ENCODE measurements around the gene COX17.

COX17 gene

DNA sequence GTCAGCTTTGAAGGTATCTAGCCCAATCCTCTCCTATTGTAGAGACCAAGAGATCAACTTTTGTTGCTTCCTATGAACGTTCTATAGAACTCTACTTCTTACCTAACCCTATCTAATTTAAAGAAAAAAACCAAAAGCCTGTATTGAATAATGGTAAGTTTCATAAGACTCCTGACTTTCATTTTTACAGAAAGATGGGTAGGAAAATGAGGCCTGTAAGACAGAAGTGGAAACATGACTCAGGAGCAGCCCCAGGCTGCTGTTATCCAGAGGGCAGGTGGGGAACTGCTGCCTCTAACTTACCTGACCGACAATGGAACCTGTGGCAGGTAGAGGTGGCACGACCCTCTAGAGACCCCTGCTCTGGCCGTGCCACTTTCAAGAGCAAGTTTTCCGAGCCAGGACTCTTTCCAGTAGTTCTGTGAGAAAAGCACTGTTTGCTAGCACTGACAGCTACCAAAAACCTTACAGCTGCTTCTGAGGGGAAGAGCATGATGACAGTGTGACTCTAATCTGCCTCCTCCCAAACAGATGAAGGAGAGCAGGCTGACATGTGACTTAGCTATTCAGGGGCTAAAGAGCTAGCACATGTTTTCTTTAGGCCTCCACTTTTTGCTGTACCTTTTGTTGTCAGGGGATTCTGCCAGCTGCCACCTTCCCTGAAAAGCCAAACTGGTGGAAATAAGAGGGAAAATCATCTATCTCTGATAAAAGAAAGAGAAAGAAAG lies 34.3 kb downstream of the COX17 start:
- no peak for DNase-seq

DNA sequence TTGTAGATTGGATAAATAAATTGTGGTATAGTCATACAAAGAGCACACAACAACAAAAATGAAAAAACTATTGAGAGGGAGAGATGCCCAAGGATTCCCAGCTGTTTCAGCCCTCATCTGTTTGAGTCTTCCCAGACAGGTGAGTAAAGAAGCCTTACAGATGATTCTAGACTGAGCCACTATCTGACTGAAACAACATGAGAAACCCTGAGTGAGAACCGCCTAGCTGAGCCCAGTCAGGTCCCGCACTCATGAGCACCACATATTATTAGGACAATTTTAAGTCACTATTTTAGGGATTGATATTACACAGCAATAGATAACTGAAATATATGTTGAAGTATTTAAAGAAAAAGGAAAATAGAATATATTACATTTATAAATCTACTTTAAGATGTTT lies 35.8 kb downstream of the COX17 start:
- no peak for DNase-seq

- DNase-seq: no peak
Measured at GRCh38 chr3:119639494-119640350, 37.5 kb downstream of the COX17 start.

DNA sequence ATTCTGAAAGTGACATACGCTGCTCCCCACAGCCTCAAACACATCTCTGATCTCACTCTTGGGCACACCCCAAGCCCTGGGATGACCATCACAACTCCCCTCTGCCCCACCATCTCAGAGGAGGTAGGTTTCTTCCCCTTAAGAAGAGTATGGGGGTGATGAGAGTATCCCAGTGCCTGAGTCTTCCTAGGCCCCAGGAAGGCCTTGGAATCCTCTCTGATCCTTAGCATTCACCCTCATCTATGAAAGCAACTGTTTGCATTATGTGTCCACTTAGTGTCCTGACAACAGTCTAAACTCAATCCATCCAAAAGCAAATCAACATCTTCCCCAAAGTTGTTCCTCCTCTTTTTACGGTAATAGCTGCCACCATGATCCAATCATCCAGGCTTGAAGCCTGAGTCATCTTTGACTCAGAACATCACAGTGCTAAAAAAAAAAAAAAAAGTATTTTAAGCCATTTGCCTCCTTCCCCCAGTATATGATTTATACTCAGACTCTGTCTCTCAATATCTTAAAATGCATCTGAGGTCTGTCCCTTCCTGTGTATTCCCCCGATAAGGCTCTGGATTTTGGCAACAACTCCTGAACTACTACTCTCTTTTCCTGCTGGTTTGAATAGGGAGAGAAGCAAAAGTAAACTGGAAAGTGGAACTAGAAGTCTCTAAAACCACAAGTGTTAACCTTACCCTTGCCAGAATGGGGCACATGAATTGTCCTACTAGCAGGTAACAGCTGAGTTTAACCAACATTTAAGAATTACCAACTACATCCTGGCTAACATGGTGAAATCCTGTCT lies 39.3 kb downstream of the COX17 start:
- no peak for DNase-seq

- DNase-seq: no peak
Measured at GRCh38 chr3:119636891-119637611, 40.2 kb downstream of the COX17 start.

DNA sequence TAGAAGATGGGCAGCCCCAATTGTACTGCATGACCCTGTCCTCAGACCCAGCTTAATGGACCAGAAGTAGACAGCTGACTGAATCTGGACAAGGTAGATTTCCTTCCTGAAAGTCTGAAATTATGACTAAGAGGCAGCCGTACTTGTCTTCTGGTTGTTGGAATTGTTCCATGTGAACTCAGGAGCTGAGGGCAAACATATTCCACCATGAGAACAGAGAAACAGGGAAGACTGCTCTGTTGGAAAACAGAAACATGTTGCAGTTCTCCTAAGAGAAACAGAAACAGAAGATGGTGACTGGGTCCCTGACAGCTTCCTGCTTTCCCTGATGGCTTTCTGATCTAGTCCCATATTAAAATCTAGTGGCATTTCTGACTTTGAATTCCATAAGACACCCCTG lies 41.0 kb downstream of the COX17 start:
- DNase-seq: no peak

GRCh38 chr3:119635719-119636118 lies 41.5 kb downstream of the COX17 start:
- no peak for DNase-seq

GRCh38 chr3:119632829-119633228 lies 44.4 kb downstream of the COX17 start:
- DNase-seq: no peak

- DNase-seq: no peak
Measured at GRCh38 chr3:119632216-119632615, 45.0 kb downstream of the COX17 start.

DNA sequence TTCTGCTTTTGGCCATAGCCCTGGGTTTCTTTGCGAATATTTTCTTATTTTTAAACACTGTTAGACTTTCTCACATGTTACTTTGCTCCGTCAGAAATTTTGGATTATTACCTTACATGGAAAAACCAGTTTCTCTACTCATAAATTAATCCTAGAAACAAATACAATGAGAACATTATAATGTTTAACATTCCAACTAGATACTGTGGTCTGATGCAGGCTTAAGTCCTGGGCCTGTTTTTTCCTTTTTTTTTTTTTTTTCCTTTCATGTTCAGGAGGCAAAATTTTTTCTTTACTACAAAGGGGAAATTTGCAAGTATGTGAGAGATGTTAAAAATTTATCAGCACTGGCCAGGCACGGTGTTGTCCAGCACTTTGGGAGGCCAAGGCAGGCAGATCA lies 45.7 kb downstream of the COX17 start:
- no peak for DNase-seq

DNA sequence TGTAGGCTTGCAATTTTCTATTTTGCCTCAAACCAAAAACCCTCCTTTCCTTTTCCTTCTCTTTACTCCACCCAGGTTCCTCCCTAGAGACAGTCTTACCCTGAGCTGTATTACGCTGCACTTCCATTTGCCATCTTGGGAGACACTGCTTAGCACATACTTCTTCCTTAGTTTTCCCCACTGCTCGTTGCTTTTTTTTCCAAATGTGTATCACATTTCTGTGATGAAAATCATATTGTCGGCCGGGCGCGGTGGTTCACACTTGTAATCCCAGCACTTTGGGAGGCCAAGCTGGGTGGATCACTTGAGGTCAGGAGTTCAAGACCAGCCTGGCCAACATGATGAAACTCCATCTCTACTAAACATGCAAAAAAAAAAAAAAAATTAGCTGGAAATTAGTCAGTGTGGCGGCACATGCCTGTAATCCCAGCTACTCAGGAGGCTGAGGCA lies 46.3 kb downstream of the COX17 start:
- DNase-seq: no peak

GRCh38 chr3:119630128-119630879 lies 46.9 kb downstream of the COX17 start:
- DNase-seq: no peak

- no peak for DNase-seq
Measured at GRCh38 chr3:119628816-119629445, 48.3 kb downstream of the COX17 start.

- no peak for DNase-seq
Measured at GRCh38 chr3:119628390-119628789, 48.8 kb downstream of the COX17 start.

GRCh38 chr3:119627461-119627860 lies 49.7 kb downstream of the COX17 start:
- DNase-seq: no peak

- no peak for DNase-seq
Measured at GRCh38 chr3:119626196-119626595, 51.0 kb downstream of the COX17 start.

GRCh38 chr3:119625451-119626153 lies 51.6 kb downstream of the COX17 start:
- DNase-seq: no peak

DNA sequence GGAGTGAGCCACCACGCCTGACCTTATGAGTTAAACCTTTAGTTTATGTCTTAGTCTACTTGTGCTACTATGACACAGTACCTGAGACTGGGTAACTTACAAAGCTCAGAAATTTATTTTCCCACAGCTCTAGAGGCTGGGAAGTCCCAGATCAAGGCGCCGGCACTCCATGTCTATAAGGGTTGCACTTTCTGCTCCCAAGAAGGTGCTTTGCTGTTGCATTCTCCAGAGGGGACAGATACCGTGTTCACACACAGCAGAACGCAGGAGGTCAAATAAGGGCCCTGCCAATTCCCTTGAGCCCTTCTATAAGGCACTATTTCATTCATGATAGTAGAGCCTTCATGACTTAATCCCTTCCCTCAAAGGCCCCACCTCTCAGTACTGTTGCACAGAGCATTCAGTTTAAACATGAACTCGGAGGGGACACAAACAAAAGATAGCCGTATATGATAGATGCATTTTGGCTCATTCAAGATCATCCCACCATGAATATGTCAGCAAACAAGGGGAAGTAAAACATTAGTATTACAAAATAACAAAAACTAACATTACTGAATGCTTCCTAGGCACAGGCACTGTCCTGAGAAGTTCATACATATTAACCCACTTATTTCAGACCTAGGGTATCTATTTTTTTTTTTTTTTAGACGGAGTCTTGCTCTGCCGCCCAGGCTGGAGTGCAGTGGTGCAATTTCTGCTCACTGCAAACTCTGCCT lies 53.0 kb downstream of the COX17 start:
- no peak for DNase-seq

DNA sequence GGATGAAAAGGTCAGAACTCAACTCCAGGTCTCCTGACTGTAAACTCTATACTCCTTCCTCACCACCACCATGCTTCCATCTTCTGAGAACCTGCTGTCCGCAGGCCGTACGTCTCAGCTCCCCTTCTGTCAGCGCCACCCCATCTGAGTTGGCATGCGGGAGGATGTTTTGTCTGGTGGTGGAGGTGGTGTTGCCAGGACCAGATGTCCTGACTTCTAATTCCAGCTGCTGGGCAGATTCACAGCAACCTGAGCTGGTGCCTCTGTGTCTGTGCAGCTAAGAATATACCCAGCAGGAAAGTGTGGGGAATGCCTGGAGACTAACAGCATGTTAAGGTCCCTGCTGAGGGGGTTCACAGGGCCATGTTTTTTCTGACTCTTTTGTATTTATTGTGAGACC lies 56.3 kb downstream of the COX17 start:
- no peak for DNase-seq
